ENCODE measurements around the gene CAPN9. TPM values are rescaled to one million over a fixed set of nuclear protein-coding genes. Genes with fewer than 3 reads are reported as not detected.

Gene CAPN9
- polyA plus RNA-seq, 1 donor (not counting 4 experiments of a cell fraction or from before 2014, with no cell fraction given), result not detected

DNA sequence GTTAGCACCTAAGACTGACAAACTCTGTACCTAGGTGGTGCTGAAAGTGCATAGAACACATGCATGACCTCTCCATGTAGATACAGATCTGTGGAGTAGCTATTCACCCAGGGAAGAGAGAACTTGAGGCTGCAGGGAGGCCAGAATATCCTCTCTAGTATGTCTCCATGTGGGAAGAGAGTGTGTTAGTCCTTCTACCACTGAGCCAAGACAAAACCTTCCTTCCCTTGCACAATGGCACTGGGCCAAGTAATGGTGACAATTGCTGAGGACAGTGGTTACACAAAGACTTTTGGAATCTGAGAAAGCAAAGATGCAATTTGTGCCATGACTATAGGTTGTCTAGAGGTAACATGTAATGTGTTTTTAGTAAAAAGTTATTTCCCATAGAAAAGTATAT lies 68.8 kb downstream of the CAPN9 start:
- Histone ChIP-seq H3K4me1 (ENCODE audit: control insufficient read depth, extremely low read depth, insufficient read depth, low read length) (no peaks in the 10 kb centered on the region), H3K27ac (ENCODE audit: control insufficient read depth, insufficient read depth, low read length) (no peak overlapping the region), H3K36me3 (ENCODE audit: control insufficient read depth in 2 of 2, extremely low read depth in 1 of 2, insufficient read depth in 2 of 2, low read length in 2 of 2) (no peaks in the 10 kb centered on the region), H3K4me3 (ENCODE audit: control insufficient read depth in 2 of 3, extremely low read depth in 1 of 3, insufficient read depth in 2 of 3, low read depth in 1 of 3, low read length in 3 of 3) (no peak overlapping the region), H3K9me1 (ENCODE audit: control insufficient read depth, extremely low read depth, insufficient read depth, low read length) (no peaks in the 10 kb centered on the region), H3K9ac (ENCODE audit: control insufficient read depth, extremely low read depth, insufficient read depth, low read length) (no peak overlapping the region), H3K9me3 (ENCODE audit: control insufficient read depth, low read depth, low read length) (no peaks in the 10 kb centered on the region), H2AFZ (ENCODE audit: control insufficient read depth, low read length) (no peak overlapping the region), H3K4me2 (ENCODE audit: control insufficient read depth, extremely low read depth, insufficient read depth, low read depth, low read length) (no peak overlapping the region), H3K79me2 (ENCODE audit: control insufficient read depth, insufficient read depth, low read length) (no peaks in the 10 kb centered on the region), H3K27me3 (ENCODE audit: control insufficient read depth, extremely low read depth, insufficient read depth, low read length) (peaks cover 3% of the 10 kb centered on the region), H4K20me1 (ENCODE audit: control insufficient read depth, extremely low read depth, insufficient read depth, low read length) (no peaks in the 10 kb centered on the region)
- no peak for TF ChIP-seq EZH2 (IDR thresholded peaks at IDR 0.05; ENCODE audit: low read length)
- TF ChIP-seq, protein P1, sequence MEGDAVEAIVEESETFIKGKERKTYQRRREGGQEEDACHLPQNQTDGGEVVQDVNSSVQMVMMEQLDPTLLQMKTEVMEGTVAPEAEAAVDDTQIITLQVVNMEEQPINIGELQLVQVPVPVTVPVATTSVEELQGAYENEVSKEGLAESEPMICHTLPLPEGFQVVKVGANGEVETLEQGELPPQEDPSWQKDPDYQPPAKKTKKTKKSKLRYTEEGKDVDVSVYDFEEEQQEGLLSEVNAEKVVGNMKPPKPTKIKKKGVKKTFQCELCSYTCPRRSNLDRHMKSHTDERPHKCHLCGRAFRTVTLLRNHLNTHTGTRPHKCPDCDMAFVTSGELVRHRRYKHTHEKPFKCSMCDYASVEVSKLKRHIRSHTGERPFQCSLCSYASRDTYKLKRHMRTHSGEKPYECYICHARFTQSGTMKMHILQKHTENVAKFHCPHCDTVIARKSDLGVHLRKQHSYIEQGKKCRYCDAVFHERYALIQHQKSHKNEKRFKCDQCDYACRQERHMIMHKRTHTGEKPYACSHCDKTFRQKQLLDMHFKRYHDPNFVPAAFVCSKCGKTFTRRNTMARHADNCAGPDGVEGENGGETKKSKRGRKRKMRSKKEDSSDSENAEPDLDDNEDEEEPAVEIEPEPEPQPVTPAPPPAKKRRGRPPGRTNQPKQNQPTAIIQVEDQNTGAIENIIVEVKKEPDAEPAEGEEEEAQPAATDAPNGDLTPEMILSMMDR (optimal IDR thresholded peaks at IDR 0.05 in 1 of 3, IDR thresholded peaks at IDR 0.05 in 1 of 3, conservative IDR thresholded peaks at IDR 0.05 in 1 of 3; ENCODE audit: extremely low read depth in 1 of 3, insufficient read depth in 2 of 3, low read length in 3 of 3), result no peak
- DNase-seq (ENCODE audit: low read depth, low spot score) (no peak), FAIRE-seq (no peak)
- dilution Hi-C loops (cut with MboI; ENCODE audit: extremely low pct_ligation_motif_present, low sequenced_read_pairs), result no loop called here

DNA sequence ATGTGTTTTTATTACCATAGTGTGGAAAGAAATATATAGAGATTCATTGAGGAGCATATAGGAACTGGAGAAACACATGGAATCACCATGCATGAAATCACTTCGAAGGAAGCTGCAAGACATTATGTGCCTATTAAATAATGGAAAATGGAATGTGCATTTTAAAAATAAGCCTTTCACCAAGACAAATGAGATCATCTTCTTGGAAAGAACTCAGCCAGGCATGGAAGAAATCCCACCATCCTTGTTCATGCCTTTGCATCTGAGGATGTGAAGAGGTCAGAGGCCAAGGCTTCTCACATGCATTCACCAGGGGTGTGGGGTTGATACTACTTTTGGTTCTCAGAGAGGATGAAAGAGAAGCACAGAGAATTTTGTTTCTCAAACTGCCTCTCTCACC lies 71.2 kb downstream of the CAPN9 start:
- Histone ChIP-seq H3K4me3 (ENCODE audit: control insufficient read depth in 2 of 3, extremely low read depth in 1 of 3, insufficient read depth in 2 of 3, low read depth in 1 of 3, low read length in 3 of 3) (no peak overlapping the region), H3K9me3 (ENCODE audit: control insufficient read depth, low read depth, low read length) (no peaks in the 10 kb centered on the region), H2AFZ (ENCODE audit: control insufficient read depth, low read length) (no peak overlapping the region), H3K4me2 (ENCODE audit: control insufficient read depth, extremely low read depth, insufficient read depth, low read depth, low read length) (no peak overlapping the region), H3K27ac (ENCODE audit: control insufficient read depth, insufficient read depth, low read length) (no peak overlapping the region), H3K9ac (ENCODE audit: control insufficient read depth, extremely low read depth, insufficient read depth, low read length) (no peak overlapping the region), H3K27me3 (ENCODE audit: control insufficient read depth, extremely low read depth, insufficient read depth, low read length) (peaks cover 3% of the 10 kb centered on the region), H3K79me2 (ENCODE audit: control insufficient read depth, insufficient read depth, low read length) (no peaks in the 10 kb centered on the region), H3K36me3 (ENCODE audit: control insufficient read depth in 2 of 2, extremely low read depth in 1 of 2, insufficient read depth in 2 of 2, low read length in 2 of 2) (no peaks in the 10 kb centered on the region), H3K4me1 (ENCODE audit: control insufficient read depth, extremely low read depth, insufficient read depth, low read length) (no peaks in the 10 kb centered on the region), H4K20me1 (ENCODE audit: control insufficient read depth, extremely low read depth, insufficient read depth, low read length) (no peaks in the 10 kb centered on the region), H3K9me1 (ENCODE audit: control insufficient read depth, extremely low read depth, insufficient read depth, low read length) (no peaks in the 10 kb centered on the region)
- dilution Hi-C loops (cut with MboI; ENCODE audit: extremely low pct_ligation_motif_present, low sequenced_read_pairs), result no loop called here
- no peak for FAIRE-seq
- no peak for DNase-seq (ENCODE audit: low read depth, low spot score)
- TF ChIP-seq, protein P1 (optimal IDR thresholded peaks at IDR 0.05 in 1 of 3, IDR thresholded peaks at IDR 0.05 in 1 of 3, conservative IDR thresholded peaks at IDR 0.05 in 1 of 3; ENCODE audit: extremely low read depth in 1 of 3, insufficient read depth in 2 of 3, low read length in 3 of 3), result no peak
- TF ChIP-seq EZH2 (IDR thresholded peaks at IDR 0.05; ENCODE audit: low read length), result no peak
